GM12878 (cell line): ENCODE data around the gene CNNM3. TPM values are rescaled to one million over a fixed set of nuclear protein-coding genes. Genes with fewer than 3 reads are reported as not detected.

ENCODE experiments used
- ATAC-seq: fragments of 200-7000 bp; cut with Tn5 transposase; 3 replicates; pipeline ENCODE4 v1.9.1; 2020; ENCODE audit warnings: mild to moderate bottlenecking, moderate library complexity
- BruUV-seq: library from RNA; stranded (reverse); fragments of 400-500 nt; replicated peaks from 2 replicates; lab custom pipeline; 2021; lab: Mats Ljungman, UMichigan
- CTCF ChIA-PET: fragments of 300-600 bp; sonication (Branson Sonifier 250); formaldehyde crosslinking; extraction: SDS; loops from one replicate; lab custom pipeline; 2021; ENCODE audit warnings: inconsistent platforms; lab: Yijun Ruan, JAX
- POLR2A ChIA-PET: fragments of 350-600 bp; formaldehyde crosslinking; extraction: SDS; loops from one replicate; lab custom pipeline; 2021; ENCODE audit warnings: inconsistent platforms; lab: Charles Lee
- RAD21 ChIA-PET: fragments of 300-600 bp; sonication (Branson Sonifier 250); formaldehyde crosslinking; loops from one replicate; lab custom pipeline; 2023; ENCODE audit warnings: antibody characterized with exemption; ENCODE audit not compliant: unreplicated experiment; lab: Charles Lee
- SMC1A ChIA-PET: fragments of 300-600 bp; sonication (Branson Sonifier 250); formaldehyde crosslinking; loops from one replicate; lab custom pipeline; 2023; ENCODE audit not compliant: unreplicated experiment, uncharacterized antibody; lab: Charles Lee
- DNase-seq: peaks from one replicate; pipeline ENCODE4 v3.0.0-alpha.2; 2011; ENCODE audit warnings: low read depth, low spot score
- FAIRE-seq: peaks from 3 replicates; lab custom pipeline; 2011; peaks lifted over from hg19 to GRCh38; lab: Jason Lieb, UNC
- H2AFZ ChIP-seq: 2 replicates; pipeline ENCODE4 v1.6.0; 2011; ENCODE audit warnings: low read depth, low read length, control low read depth; ENCODE audit not compliant: control insufficient read depth
- H3K27ac ChIP-seq: 2 replicates; pipeline ENCODE4 v1.5.1; 2011; ENCODE audit warnings: control low read depth; ENCODE audit not compliant: control insufficient read depth, insufficient read depth
- H3K27me3 ChIP-seq, 2 experiments: replicated peaks in 1 of 2; 2 replicates each; pipeline versions ENCODE4 v1.6.0 to v1.6.1; 2011; ENCODE audit warnings: low read length in 1 of 2; ENCODE audit not compliant: control insufficient read depth in 2 of 2, insufficient read depth in 2 of 2
- H3K36me3 ChIP-seq, 2 experiments: 2 replicates each; pipeline ENCODE4 v1.5.1; 2011; ENCODE audit warnings: low read length in 1 of 2; ENCODE audit not compliant: control insufficient read depth in 2 of 2, insufficient read depth in 2 of 2
- H3K4me1 ChIP-seq: 2 replicates; pipeline ENCODE4 v1.6.1; 2011; ENCODE audit warnings: mild to moderate bottlenecking, low read length, moderate library complexity, mixed read lengths; ENCODE audit not compliant: control insufficient read depth, insufficient read depth
- H3K4me2 ChIP-seq: 2 replicates; pipeline ENCODE4 v1.6.0; 2011; ENCODE audit warnings: control low read depth; ENCODE audit not compliant: control insufficient read depth, insufficient read depth
- H3K4me3 ChIP-seq: fragments of 200-600 bp; sonication (generic); 2 replicates; pipeline ENCODE4 v1.5.1; 2016
- H3K79me2 ChIP-seq: 2 replicates; pipeline ENCODE4 v1.6.0; 2011; ENCODE audit warnings: low read length; ENCODE audit not compliant: control insufficient read depth, insufficient read depth
- H3K9ac ChIP-seq: 2 replicates; pipeline ENCODE4 v1.8.0; 2011; ENCODE audit warnings: low read length, control low read depth, mixed read lengths; ENCODE audit not compliant: control insufficient read depth, insufficient read depth
- H3K9me3 ChIP-seq: replicated peaks from 3 replicates; pipeline ENCODE4 v1.5.1; 2011; ENCODE audit warnings: mild to moderate bottlenecking, low read length; ENCODE audit not compliant: control insufficient read depth, insufficient read depth
- H4K20me1 ChIP-seq: 2 replicates; pipeline ENCODE4 v1.6.0; 2011; ENCODE audit not compliant: control insufficient read depth, insufficient read depth
- BHLHE40 ChIP-seq, 2 experiments: fragments of 450-650 bp in 1 of 2; IDR thresholded peaks; 2 replicates each; pipeline ENCODE4 v1.6.1; 2011 to 2017; ENCODE audit warnings: low read depth in 2 of 2, borderline replicate concordance in 1 of 2, improper control_type of control experiment in 1 of 2, low read length in 1 of 2, mild to moderate bottlenecking in 1 of 2
- WGBS: methylation state at CpG from one replicate; pipeline ENCODE4 v1.1.6; 2016; ENCODE audit warnings: low lambda C conversion rate; ENCODE audit not compliant: insufficient replicate concordance, insufficient coverage; ENCODE audit errors: missing lambda C conversion rate; 5-methylcytosine and 5-hydroxymethylcytosine counted together
- in situ Hi-C: fragments of 300-500 bp; cut with MboI; formaldehyde crosslinking; loops from 9 replicates; pipeline ENCODE4 v1.14.3; 2018; ENCODE audit warnings: mixed read lengths
- intact Hi-C: fragments of 100-400 bp; cut with micrococcal nuclease; formaldehyde crosslinking; loops from one replicate; pipeline ENCODE4 v1.14.2; 2022; ENCODE audit not compliant: unreplicated experiment
- polyA plus RNA-seq, 11 experiments: library from polyadenylated mRNA; depleted of rRNA in 4 of 11; unstranded in 6 of 11; stranded (reverse) in 5 of 11; fragments of >200 nt; fragmentation: Nextera tagmentation in 4 of 11; fragmentation: Illumina TruSeq in 1 of 11; extraction: Ambion mirVana in 4 of 11; extraction: Trizol in 1 of 11; gene quantifications; 1 replicate in 1 of 11; 2 replicates in 10 of 11; pipeline versions ENCODE4 v1.2.1 to v1.2.3, GENCODE V29; 2011 to 2016; ENCODE audit warnings: inconsistent platforms in 2 of 11, missing spikeins in 2 of 11, low read depth in 1 of 11
- total RNA-seq, 4 experiments: library from RNA; depleted of rRNA in 3 of 4; stranded (reverse); fragments of >200 nt in 3 of 4; fragmentation: Illumina TruSeq in 1 of 4; extraction: Trizol in 1 of 4; gene quantifications; 2 replicates each; pipeline versions ENCODE4 v1.2.1 to v1.2.3, GENCODE V29; 2013 to 2021
- TF ChIP-seq, protein P1 (sequence below): fragments of 450-650 bp; IDR thresholded peaks from 2 replicates; pipeline ENCODE4 v1.6.1; 2016; ENCODE audit warnings: mild to moderate bottlenecking
- TF ChIP-seq, protein P2 (sequence below): fragments of 450-650 bp; IDR thresholded peaks from 2 replicates; pipeline ENCODE4 v1.6.1; 2017; ENCODE audit warnings: low read depth, mild to moderate bottlenecking, moderate library complexity

CNNM3 gene
- total and polyA plus RNA-seq, 10 of the 15 experiments (the other 5 are each of a cell fraction or from before 2014, with no cell fraction given): 0.72 to 14.3 (median 4.0) TPM

- no peak for DNase-seq
- ChIA-PET CTCF (interaction anchor here (0.9 kb wide), 1 partner anchor 30 kb away, joined by 3 read pairs; no protein-coding TSS in a partner anchor), POLR2A (interaction anchor here (0.5 to 0.9 kb wide), 2 partner anchors 8 to 225 kb away, joined by 3 read pairs; no protein-coding TSS in a partner anchor), RAD21 (interaction anchor here (0.6 kb wide), 1 partner anchor 82 kb away, joined by 3 read pairs; no protein-coding TSS in a partner anchor), SMC1A (interaction anchor here (1.3 to 1.9 kb wide), 2 partner anchors 8 to 9 kb away, joined by 4 to 5 read pairs; no protein-coding TSS in a partner anchor)
- Histone ChIP-seq H3K27ac (no peak overlapping the region), H4K20me1 (no peaks in the 10 kb centered on the region), H3K79me2 (peaks cover 44% of the 10 kb centered on the region), H3K4me1 (peaks cover 60% of the 10 kb centered on the region), H3K27me3 (no peaks in the 10 kb centered on the region), H3K36me3 (peaks cover 0 to 5% of the 10 kb centered on the region in 2 experiments; a peak in 1 of 4 replicates), H3K9me3 (no peaks in the 10 kb centered on the region), H3K4me2 (peak overlapping the region; percentile 23; the same call in 1 of the 2 replicates), H2AFZ (no peak overlapping the region), H3K9ac (no peak overlapping the region), H3K4me3 (no peak overlapping the region)
- no peak for FAIRE-seq
- WGBS: 76% methylated on average over 7 of the region's 7 CpGs
- no TSS peak for BruUV-seq
- no peak for ATAC-seq
- intact Hi-C loops: loop anchor here (10.0 kb wide), 1 partner anchor 235 kb away; the partner anchor contains the start of gene ARID5A
- TF ChIP-seq, protein P1, sequence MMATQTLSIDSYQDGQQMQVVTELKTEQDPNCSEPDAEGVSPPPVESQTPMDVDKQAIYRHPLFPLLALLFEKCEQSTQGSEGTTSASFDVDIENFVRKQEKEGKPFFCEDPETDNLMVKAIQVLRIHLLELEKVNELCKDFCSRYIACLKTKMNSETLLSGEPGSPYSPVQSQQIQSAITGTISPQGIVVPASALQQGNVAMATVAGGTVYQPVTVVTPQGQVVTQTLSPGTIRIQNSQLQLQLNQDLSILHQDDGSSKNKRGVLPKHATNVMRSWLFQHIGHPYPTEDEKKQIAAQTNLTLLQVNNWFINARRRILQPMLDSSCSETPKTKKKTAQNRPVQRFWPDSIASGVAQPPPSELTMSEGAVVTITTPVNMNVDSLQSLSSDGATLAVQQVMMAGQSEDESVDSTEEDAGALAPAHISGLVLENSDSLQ: peak; percentile 38; the same call in 1 of the 2 replicates
- TF ChIP-seq, protein P2, sequence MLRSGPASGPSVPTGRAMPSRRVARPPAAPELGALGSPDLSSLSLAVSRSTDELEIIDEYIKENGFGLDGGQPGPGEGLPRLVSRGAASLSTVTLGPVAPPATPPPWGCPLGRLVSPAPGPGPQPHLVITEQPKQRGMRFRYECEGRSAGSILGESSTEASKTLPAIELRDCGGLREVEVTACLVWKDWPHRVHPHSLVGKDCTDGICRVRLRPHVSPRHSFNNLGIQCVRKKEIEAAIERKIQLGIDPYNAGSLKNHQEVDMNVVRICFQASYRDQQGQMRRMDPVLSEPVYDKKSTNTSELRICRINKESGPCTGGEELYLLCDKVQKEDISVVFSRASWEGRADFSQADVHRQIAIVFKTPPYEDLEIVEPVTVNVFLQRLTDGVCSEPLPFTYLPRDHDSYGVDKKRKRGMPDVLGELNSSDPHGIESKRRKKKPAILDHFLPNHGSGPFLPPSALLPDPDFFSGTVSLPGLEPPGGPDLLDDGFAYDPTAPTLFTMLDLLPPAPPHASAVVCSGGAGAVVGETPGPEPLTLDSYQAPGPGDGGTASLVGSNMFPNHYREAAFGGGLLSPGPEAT: no peak
- peak in 1 of 2 experiments; percentile 33; a peak in 1 of 4 replicates for TF ChIP-seq BHLHE40 (IDR thresholded peaks at IDR 0.05; ENCODE audit: borderline replicate concordance in 1 of 2, low read depth in 2 of 2, low read length in 1 of 2)
- in situ Hi-C loops: no loop called here
These were observed 46.3 kb upstream of the CNNM3 start for GRCh38 chr2:96769814-96770213.
